ENCODE measurements around the gene NLK.

The NLK gene

DNA sequence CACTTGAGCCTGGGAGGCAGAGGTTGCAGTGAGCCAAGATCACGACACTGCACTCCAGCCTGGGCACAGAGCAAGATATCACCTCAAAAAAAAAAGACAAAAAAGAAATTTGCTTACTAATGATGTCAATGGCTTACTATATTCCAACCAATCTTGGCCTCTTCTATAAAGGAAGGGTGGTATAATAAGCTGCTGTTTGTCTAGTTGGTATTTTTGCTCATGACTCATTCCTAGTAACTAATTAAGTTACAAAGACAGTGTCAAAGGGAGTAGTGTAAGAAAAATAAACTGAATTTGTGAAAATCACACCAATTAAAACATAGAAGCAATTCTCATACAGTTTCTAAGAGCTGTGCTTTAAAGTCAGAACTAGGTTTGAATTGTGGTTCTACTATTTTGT is 82.5 kb downstream of the NLK start:
- in situ Hi-C loops (cut with MboI; ENCODE audit: low pct_unique_long_range_greater_than_20kb, low sequenced_read_pairs, unreplicated experiment): no loop called here
- no peak for DNase-seq (ENCODE audit: low spot score)
- TF ChIP-seq, protein P1, sequence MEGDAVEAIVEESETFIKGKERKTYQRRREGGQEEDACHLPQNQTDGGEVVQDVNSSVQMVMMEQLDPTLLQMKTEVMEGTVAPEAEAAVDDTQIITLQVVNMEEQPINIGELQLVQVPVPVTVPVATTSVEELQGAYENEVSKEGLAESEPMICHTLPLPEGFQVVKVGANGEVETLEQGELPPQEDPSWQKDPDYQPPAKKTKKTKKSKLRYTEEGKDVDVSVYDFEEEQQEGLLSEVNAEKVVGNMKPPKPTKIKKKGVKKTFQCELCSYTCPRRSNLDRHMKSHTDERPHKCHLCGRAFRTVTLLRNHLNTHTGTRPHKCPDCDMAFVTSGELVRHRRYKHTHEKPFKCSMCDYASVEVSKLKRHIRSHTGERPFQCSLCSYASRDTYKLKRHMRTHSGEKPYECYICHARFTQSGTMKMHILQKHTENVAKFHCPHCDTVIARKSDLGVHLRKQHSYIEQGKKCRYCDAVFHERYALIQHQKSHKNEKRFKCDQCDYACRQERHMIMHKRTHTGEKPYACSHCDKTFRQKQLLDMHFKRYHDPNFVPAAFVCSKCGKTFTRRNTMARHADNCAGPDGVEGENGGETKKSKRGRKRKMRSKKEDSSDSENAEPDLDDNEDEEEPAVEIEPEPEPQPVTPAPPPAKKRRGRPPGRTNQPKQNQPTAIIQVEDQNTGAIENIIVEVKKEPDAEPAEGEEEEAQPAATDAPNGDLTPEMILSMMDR (IDR thresholded peaks at IDR 0.05; ENCODE audit: extremely low read depth, insufficient read depth, missing control alignments): no peak

DNA sequence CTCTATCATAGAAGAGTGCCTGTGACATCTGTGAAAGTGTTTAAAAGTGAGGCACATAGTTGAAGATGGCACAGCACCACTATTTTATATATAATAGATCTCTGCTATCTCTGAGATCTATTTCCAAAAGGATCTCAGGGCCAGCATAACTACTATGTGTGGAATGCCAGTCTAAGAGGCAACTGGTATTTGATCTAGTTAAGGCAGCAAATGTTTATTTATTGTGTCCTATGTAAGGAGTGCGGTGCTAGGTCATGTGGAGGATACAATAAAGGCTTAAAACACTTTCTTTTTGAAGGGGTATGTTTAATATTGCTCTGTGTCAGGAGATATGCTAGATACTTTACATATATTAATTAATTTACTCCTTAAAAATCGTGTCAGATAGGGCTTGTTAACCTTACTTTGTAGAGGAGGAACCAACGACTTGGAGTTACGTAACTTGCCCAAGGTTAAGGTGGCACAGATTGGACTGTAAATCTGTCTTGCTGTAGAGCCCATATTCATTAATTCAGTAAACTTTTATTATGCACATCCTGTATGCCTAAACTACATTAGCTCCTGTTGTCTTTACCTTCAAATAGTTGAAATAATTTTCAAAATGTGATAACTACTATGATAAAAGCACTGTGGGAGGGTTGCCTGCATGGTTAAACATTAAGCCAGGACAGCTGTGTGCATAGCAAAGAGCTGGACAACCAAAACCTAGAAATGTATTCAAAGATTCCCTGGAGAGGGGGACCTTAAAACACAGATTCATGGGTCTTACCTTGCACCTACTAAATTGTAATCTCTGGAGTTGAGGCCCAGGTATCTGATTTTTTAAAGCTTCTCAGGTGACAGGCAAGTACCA is 83.3 kb downstream of the NLK start:
- TF ChIP-seq, protein P1 (IDR thresholded peaks at IDR 0.05; ENCODE audit: extremely low read depth, insufficient read depth, missing control alignments): no peak
- no peak for DNase-seq (ENCODE audit: low spot score)
- in situ Hi-C loops (cut with MboI; ENCODE audit: low pct_unique_long_range_greater_than_20kb, low sequenced_read_pairs, unreplicated experiment): no loop called here

DNA sequence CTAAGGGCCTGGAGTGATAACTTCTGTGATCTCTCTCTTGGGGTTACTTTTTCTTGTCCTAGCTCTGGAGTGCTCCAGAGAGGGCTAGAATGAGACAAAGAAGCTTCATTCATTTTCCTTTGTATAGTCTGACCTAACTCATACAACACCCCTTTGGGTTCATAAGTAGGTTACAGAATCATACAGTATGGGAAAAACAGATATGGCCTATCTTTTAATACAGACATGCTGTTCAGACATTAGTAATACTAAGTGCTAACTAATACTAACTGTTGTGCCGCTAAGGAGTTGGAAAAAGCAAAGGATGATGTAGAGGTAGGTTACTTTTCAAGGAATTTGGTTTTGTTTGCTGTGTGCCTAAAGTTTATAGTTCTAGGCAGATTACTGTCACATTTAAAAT is 84.7 kb downstream of the NLK start:
- TF ChIP-seq, protein P1 (IDR thresholded peaks at IDR 0.05; ENCODE audit: extremely low read depth, insufficient read depth, missing control alignments): no peak
- DNase-seq (ENCODE audit: low spot score): no peak
- in situ Hi-C loops (cut with MboI; ENCODE audit: low pct_unique_long_range_greater_than_20kb, low sequenced_read_pairs, unreplicated experiment): no loop called here

DNA sequence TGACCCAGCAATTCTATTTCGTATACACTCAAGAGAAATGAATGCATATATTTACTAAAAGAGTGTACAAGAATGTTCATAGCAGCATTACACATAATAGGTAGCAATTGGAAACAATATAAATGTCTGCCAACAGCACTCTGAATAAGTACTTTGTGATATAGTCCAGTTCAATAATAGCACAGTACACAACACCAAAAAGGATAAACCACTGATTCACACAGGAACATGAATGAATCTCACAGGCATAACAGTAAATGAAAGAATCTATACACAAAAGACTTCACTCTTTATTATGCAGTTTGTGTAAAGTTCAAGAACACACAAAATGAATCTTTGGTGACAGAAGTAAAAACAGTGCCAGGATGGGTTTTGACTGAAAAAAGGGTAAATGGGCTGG is 86.3 kb downstream of the NLK start:
- no peak for DNase-seq (ENCODE audit: low spot score)
- in situ Hi-C loops (cut with MboI; ENCODE audit: low pct_unique_long_range_greater_than_20kb, low sequenced_read_pairs, unreplicated experiment): no loop called here
- TF ChIP-seq, protein P1 (IDR thresholded peaks at IDR 0.05; ENCODE audit: extremely low read depth, insufficient read depth, missing control alignments): no peak

DNA sequence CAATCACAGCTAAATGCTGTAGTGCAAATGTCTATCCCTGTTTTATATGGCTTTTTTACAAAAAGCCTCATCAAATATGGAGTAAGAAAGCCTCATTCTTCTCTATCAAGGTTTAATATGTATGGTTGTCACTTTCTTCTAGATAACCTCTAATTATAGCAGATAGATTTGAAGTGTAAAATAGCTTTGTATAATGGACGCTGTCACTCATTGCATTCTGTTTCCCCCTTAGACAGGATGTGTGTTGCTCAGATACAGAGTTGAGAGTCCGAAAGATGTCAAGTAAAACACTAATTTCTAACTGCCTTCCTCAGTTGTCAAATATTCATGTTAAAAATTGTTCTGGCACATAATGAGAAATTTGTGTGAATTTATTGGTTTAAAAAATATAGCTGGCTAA is 88.0 kb downstream of the NLK start:
- in situ Hi-C loops (cut with MboI; ENCODE audit: low pct_unique_long_range_greater_than_20kb, low sequenced_read_pairs, unreplicated experiment): no loop called here
- TF ChIP-seq, protein P1 (IDR thresholded peaks at IDR 0.05; ENCODE audit: extremely low read depth, insufficient read depth, missing control alignments): no peak
- DNase-seq (ENCODE audit: low spot score): no peak

DNA sequence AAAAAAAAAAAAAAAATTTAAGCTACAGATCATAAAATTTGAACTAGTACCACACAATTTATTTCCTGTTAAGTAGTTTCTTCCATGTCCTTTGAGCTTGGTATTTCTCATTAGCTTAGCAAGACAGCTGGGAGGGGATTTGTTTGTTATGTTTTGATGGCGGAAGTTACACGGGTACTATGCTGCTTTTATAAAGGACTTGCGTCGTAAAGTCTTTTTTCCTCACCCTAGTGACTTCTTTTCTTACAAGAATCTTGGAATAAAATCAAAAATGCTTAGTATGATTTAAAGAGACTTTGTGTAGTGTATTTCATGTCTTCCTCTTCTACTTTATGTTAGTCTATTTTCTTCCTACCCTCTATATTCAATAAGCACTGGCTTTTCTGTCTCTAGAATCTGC is 89.1 kb downstream of the NLK start:
- TF ChIP-seq, protein P1 (IDR thresholded peaks at IDR 0.05; ENCODE audit: extremely low read depth, insufficient read depth, missing control alignments): no peak
- no peak for DNase-seq (ENCODE audit: low spot score)
- in situ Hi-C loops (cut with MboI; ENCODE audit: low pct_unique_long_range_greater_than_20kb, low sequenced_read_pairs, unreplicated experiment): no loop called here
